HCT116 (cell line): Measurements from ENCODE around the gene GSTM4.

Experiments used
- CTCF ChIP-seq, 3 experiments: fragments of 200-600 bp in 1 of 3; sonication (generic) in 1 of 3; IDR thresholded peaks in 2 of 3; conservative IDR thresholded peaks in 1 of 3; 2 replicates each; pipeline ENCODE4 v1.5.1; 2012 to 2017; ENCODE audit warnings: low read depth in 2 of 3, low read length in 2 of 3, antibody characterized with exemption in 1 of 3, borderline replicate concordance in 1 of 3, control low read depth in 1 of 3, mild to moderate bottlenecking in 1 of 3, mixed read lengths in 1 of 3, mixed run types in 1 of 3, moderate library complexity in 1 of 3; ENCODE audit not compliant: insufficient read depth in 1 of 3
- JUND ChIP-seq: IDR thresholded peaks from 2 replicates; pipeline ENCODE4 v1.6.1; 2012
- POLR2AphosphoS5 ChIP-seq: IDR thresholded peaks from 2 replicates; pipeline ENCODE4 v1.6.1; 2011; ENCODE audit warnings: mild to moderate bottlenecking, low read depth, low read length, moderate library complexity
- ZNF274 ChIP-seq: fragments of 200-500 bp; sonication (Bioruptor generic); IDR thresholded peaks from 2 replicates; pipeline ENCODE4 v1.6.1; 2014; ENCODE audit warnings: mild to moderate bottlenecking, low read depth, low read length, inconsistent platforms

GRCh38 chr1:109610609-109611307 lies 45.1 kb upstream of the GSTM4 start:
- TF ChIP-seq POLR2AphosphoS5 (no peak), CTCF (IDR thresholded peaks at IDR 0.05 in 2 of 3, conservative IDR thresholded peaks at IDR 0.05 in 1 of 3; ENCODE audit: borderline replicate concordance in 1 of 3, insufficient read depth in 1 of 3, low read depth in 2 of 3, low read length in 2 of 3) (no peak), ZNF274 (no peak), JUND (no peak)
